ENCODE results near the gene LCE3D.

- TF ChIP-seq CTCF (IDR thresholded peaks at IDR 0.05) (no peak), POLR2A (IDR thresholded peaks at IDR 0.05) (no peak)
These were observed 16.7 kb upstream of the LCE3D start for GRCh38 chr1:152596986-152597385.
